Activated naive CD4-positive, alpha-beta T cell treated with anti-CD3 and anti-CD28 coated beads, Interleukin-2, amount 50 U/mL, for 72 hours (primary cell): ENCODE measurements around the gene SMURF2. TPM values are rescaled to one million over a fixed set of nuclear protein-coding genes. Genes with fewer than 3 reads are reported as not detected.
"Not testable (repeated sequence)": the region's sequence is repeated elsewhere in the genome, so short reads cannot be mapped to it uniquely, and the experiment has no call there.

Experiments
- ATAC-seq, 2 donors: fragments of 150-1000 bp; cut with Tn5 transposase; 2 replicates each; pipeline ENCODE4 v1.10.0; 2021; ENCODE audit warnings: mild to moderate bottlenecking in 2 of 2, moderate library complexity in 2 of 2
- DNase-seq, 2 donors: peaks; one replicate each; pipeline ENCODE4 v3.0.0; 2021 to 2022; ENCODE audit warnings: low spot score in 2 of 2
- H3K27ac Mint-ChIP-seq, 2 donors: one replicate each; pipeline ENCODE4 v1.8.0; 2022; ENCODE audit warnings: mild to moderate bottlenecking in 2 of 2, mixed read lengths in 2 of 2
- H3K36me3 Mint-ChIP-seq, 2 donors: one replicate each; pipeline ENCODE4 v1.8.0; 2022; ENCODE audit warnings: mixed read lengths in 2 of 2
- H3K9me3 Mint-ChIP-seq, 2 donors: one replicate each; pipeline ENCODE4 v1.8.0; 2022; ENCODE audit warnings: mixed read lengths in 2 of 2
- total RNA-seq, 2 donors: library from RNA; stranded (reverse); gene quantifications; one replicate each; pipeline ENCODE4 v1.2.3, GENCODE V29; 2022

The SMURF2 gene
- total RNA-seq, 2 donors from 2014 or later: 14.9 to 16.0 TPM

- DNase-seq: no peak
- no peaks in the 10 kb centered on the region for H3K36me3 Mint-ChIP-seq
- H3K9me3 Mint-ChIP-seq: no peaks in the 10 kb centered on the region
These were observed 43.3 kb downstream of the SMURF2 start for GRCh38 chr17:64618848-64619247.

GRCh38 chr17:64617125-64617780, 44.9 kb downstream of the SMURF2 start:
- ATAC-seq: no peak
- Mint-ChIP-seq H3K27ac (no peak overlapping the region), H3K36me3 (no peaks in the 10 kb centered on the region), H3K9me3 (no peaks in the 10 kb centered on the region)
- DNase-seq: no peak

More at GRCh38 chr17:64618848-64619247, 43.3 kb downstream of the SMURF2 start:
- ATAC-seq: no peak
- H3K27ac Mint-ChIP-seq: no peak overlapping the region

GRCh38 chr17:64615028-64615677, 47.0 kb downstream of the SMURF2 start:
- H3K27ac Mint-ChIP-seq: no peak overlapping the region
- DNase-seq (no peak), ATAC-seq (no peak)
- H3K36me3 Mint-ChIP-seq: no peaks in the 10 kb centered on the region
- no peaks in the 10 kb centered on the region for H3K9me3 Mint-ChIP-seq

GRCh38 chr17:64614266-64615027, 47.7 kb downstream of the SMURF2 start:
- DNase-seq (no peak), ATAC-seq (no peak)
- Mint-ChIP-seq H3K36me3 (no peaks in the 10 kb centered on the region), H3K9me3 (no peaks in the 10 kb centered on the region), H3K27ac (no peak overlapping the region)

- DNase-seq (no peak), ATAC-seq (no peak)
- Mint-ChIP-seq H3K9me3 (no peaks in the 10 kb centered on the region), H3K27ac (no peak overlapping the region), H3K36me3 (no peaks in the 10 kb centered on the region)
These were observed 50.7 kb downstream of the SMURF2 start for GRCh38 chr17:64611369-64611768.

GRCh38 chr17:64610244-64610643, 51.9 kb downstream of the SMURF2 start:
- H3K27ac Mint-ChIP-seq, H3K36me3 Mint-ChIP-seq, H3K9me3 Mint-ChIP-seq, DNase-seq, ATAC-seq: not testable (repeated sequence)

- Mint-ChIP-seq H3K36me3 (no peaks in the 10 kb centered on the region), H3K9me3 (no peaks in the 10 kb centered on the region), H3K27ac (peak overlapping the region; percentile 67 to 87)
- ATAC-seq: peak; percentile 96 to 99
- peak in 1 of 2 donors; percentile 9 for DNase-seq
These were observed 53.5 kb downstream of the SMURF2 start for GRCh38 chr17:64608571-64608981.

GRCh38 chr17:64607862-64608565, 54.1 kb downstream of the SMURF2 start:
- ATAC-seq: no peak
- DNase-seq: no peak
- no peaks in the 10 kb centered on the region for H3K9me3 Mint-ChIP-seq
- peak overlapping the region; percentile 67 to 87 for H3K27ac Mint-ChIP-seq
- H3K36me3 Mint-ChIP-seq: no peaks in the 10 kb centered on the region

- not testable (repeated sequence) for H3K36me3 Mint-ChIP-seq, H3K9me3 Mint-ChIP-seq, DNase-seq, H3K27ac Mint-ChIP-seq, ATAC-seq
These were observed 57.6 kb downstream of the SMURF2 start for GRCh38 chr17:64604532-64604931.

- ATAC-seq: no peak
- Mint-ChIP-seq H3K36me3 (no peaks in the 10 kb centered on the region), H3K9me3 (no peaks in the 10 kb centered on the region), H3K27ac (no peak overlapping the region)
- no peak for DNase-seq
These were observed 58.1 kb downstream of the SMURF2 start for GRCh38 chr17:64603987-64604386.

- H3K36me3 Mint-ChIP-seq: peaks cover 0 to 13% of the 10 kb centered on the region in 2 donors
- ATAC-seq (peak; percentile 17 to 36), DNase-seq (no peak)
- peak overlapping the region; percentile 59 to 75 for H3K27ac Mint-ChIP-seq
- no peaks in the 10 kb centered on the region for H3K9me3 Mint-ChIP-seq
These were observed 62.3 kb downstream of the SMURF2 start for GRCh38 chr17:64599827-64600226.

GRCh38 chr17:64599187-64599676, 62.9 kb downstream of the SMURF2 start:
- no peaks in the 10 kb centered on the region for H3K9me3 Mint-ChIP-seq
- H3K36me3 Mint-ChIP-seq: peaks cover 0 to 13% of the 10 kb centered on the region in 2 donors
- DNase-seq (peak; percentile 52 to 64), ATAC-seq (peak; percentile 95 to 100)
- peak overlapping the region; percentile 59 to 76 for H3K27ac Mint-ChIP-seq

- no peaks in the 10 kb centered on the region for H3K9me3 Mint-ChIP-seq
- H3K27ac Mint-ChIP-seq: peak overlapping the region; percentile 31 to 59
- DNase-seq: no peak
- H3K36me3 Mint-ChIP-seq: peaks cover 0 to 13% of the 10 kb centered on the region in 2 donors
- no peak for ATAC-seq
These were observed 63.4 kb downstream of the SMURF2 start for GRCh38 chr17:64598672-64599071.

- Mint-ChIP-seq H3K9me3 (no peaks in the 10 kb centered on the region), H3K36me3 (peaks cover 0 to 13% of the 10 kb centered on the region in 2 donors), H3K27ac (no peak overlapping the region)
- ATAC-seq (no peak), DNase-seq (no peak)
These were observed 65.1 kb downstream of the SMURF2 start for GRCh38 chr17:64596988-64597387.

GRCh38 chr17:64596439-64596838, 65.7 kb downstream of the SMURF2 start:
- peaks cover 0 to 13% of the 10 kb centered on the region in 2 donors for H3K36me3 Mint-ChIP-seq
- no peak for DNase-seq
- no peak for ATAC-seq
- no peaks in the 10 kb centered on the region for H3K9me3 Mint-ChIP-seq
- no peak overlapping the region for H3K27ac Mint-ChIP-seq

- DNase-seq: no peak
- no peak for ATAC-seq
- H3K9me3 Mint-ChIP-seq: no peaks in the 10 kb centered on the region
- H3K36me3 Mint-ChIP-seq: peaks cover 0 to 10% of the 10 kb centered on the region in 2 donors
- no peak overlapping the region for H3K27ac Mint-ChIP-seq
These were observed 70.2 kb downstream of the SMURF2 start for GRCh38 chr17:64591944-64592343.
